Activated gamma-delta T cell treated with anti-CD3 and anti-CD28 coated beads, Interleukin-2, amount 50 U/mL, for 16 hours (primary cell): ENCODE measurements around the gene BEND3.
"Not testable (repeated sequence)": the region's sequence is repeated elsewhere in the genome, so short reads cannot be mapped to it uniquely, and the experiment has no call there.

ENCODE experiments used
- DNase-seq: peaks from one replicate; pipeline ENCODE4 v3.0.0-alpha.2; 2020; ENCODE audit warnings: low read depth

BEND3 gene

GRCh38 chr6:107033126-107033525, 82.2 kb downstream of the BEND3 start:
- no peak for DNase-seq

- DNase-seq = no peak
These were observed 83.3 kb downstream of the BEND3 start for GRCh38 chr6:107032051-107032450.

- no peak for DNase-seq
These were observed 85.2 kb downstream of the BEND3 start for GRCh38 chr6:107030151-107030550.

DNA sequence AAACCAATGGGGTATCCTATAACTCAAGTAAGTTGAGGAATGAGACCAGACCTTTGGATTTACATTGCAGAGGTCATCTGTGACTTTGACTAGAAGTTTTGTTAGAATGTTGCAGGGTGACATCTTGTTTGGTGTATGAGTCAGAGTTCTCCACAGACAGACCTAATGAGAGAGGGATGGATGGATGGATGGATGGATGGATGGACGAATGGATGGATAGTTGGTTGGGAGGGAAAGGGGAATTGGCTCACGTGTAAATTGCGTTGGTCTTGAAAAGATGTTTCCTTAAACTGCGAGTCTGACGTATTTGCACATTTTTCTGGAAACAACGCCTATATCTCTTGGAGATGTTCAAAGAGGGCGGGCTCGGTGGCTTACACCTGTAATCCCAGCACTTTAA, 88.3 kb downstream of the BEND3 start:
- no peak for DNase-seq

- no peak for DNase-seq
These were observed 93.7 kb downstream of the BEND3 start for GRCh38 chr6:107021446-107022185.

DNA sequence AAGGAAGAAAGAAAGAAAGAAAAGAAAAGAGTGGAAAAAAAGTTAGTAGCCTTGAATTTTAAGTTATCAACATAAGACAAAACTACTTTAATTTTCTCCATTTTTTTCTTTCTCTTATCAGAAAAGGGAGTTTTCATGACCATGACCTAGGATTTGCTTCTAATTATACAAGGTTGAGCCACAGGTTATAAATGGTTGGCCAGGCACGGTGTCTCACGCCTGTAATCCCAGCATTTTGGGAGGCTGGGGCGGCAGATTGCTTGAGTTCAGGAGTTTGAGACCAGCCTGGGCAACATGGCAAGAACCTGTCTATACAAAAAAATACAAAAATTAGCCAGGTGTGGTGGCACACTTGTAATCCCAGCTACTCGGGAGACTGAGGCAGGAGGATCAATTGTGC, 95.1 kb downstream of the BEND3 start:
- no peak for DNase-seq

- not testable (repeated sequence) for DNase-seq
These were observed 95.7 kb downstream of the BEND3 start for GRCh38 chr6:107019628-107020027.

- DNase-seq = no peak
These were observed 96.3 kb downstream of the BEND3 start for GRCh38 chr6:107019047-107019446.
